Measurements from ENCODE around the gene WFDC1. TPM values are rescaled to one million over a fixed set of nuclear protein-coding genes. Genes with fewer than 3 reads are reported as not detected.

WFDC1 gene
- total and polyA plus RNA-seq, 2 donors (not counting 3 experiments of a cell fraction or from before 2014, with no cell fraction given): not detected

GRCh38 chr16:84254062-84254461, 40.6 kb upstream of the WFDC1 start:
- Histone ChIP-seq H3K4me1 (ENCODE audit: control insufficient read depth, extremely low read depth, insufficient read depth, low read length) (no peaks in the 10 kb centered on the region), H3K79me2 (ENCODE audit: control insufficient read depth, insufficient read depth, low read length) (no peaks in the 10 kb centered on the region), H3K4me3 (replicated peaks in 1 of 3; ENCODE audit: insufficient read depth in 1 of 3, low read depth in 1 of 3, low read length in 3 of 3) (no peak overlapping the region), H3K9me1 (replicated peaks; ENCODE audit: control insufficient read depth, extremely low read depth, insufficient read depth, low read length) (no peaks in the 10 kb centered on the region), H2AFZ (ENCODE audit: low read depth, low read length) (no peak overlapping the region), H3K4me2 (ENCODE audit: insufficient read depth, low read length) (no peak overlapping the region), H3K27ac (ENCODE audit: insufficient read depth, low read depth, low read length) (no peak overlapping the region), H4K20me1 (replicated peaks; ENCODE audit: control insufficient read depth, extremely low read depth, insufficient read depth, low read length) (no peaks in the 10 kb centered on the region), H3K9me3 (replicated peaks; ENCODE audit: control insufficient read depth, insufficient read depth, low read length) (no peaks in the 10 kb centered on the region), H3K9ac (replicated peaks; ENCODE audit: extremely low read depth, insufficient read depth, low read length) (no peak overlapping the region), H3K27me3 (ENCODE audit: control insufficient read depth in 2 of 2, insufficient read depth in 2 of 2, low read length in 2 of 2) (peaks cover 5% of the 10 kb centered on the region in 2 experiments), H3K36me3 (ENCODE audit: control insufficient read depth in 2 of 2, extremely low read depth in 1 of 2, insufficient read depth in 2 of 2, low read length in 2 of 2) (no peaks in the 10 kb centered on the region)
- TF ChIP-seq EZH2 (IDR thresholded peaks at IDR 0.05; ENCODE audit: borderline replicate concordance, low read depth, low read length, severe bottlenecking): no peak
- no peak for DNase-seq (ENCODE audit: low read depth, low spot score)
- intact Hi-C loops (cut with micrococcal nuclease): no loop called here
- dilution Hi-C loops (cut with MboI; ENCODE audit: extremely low pct_ligation_motif_present, low sequenced_read_pairs): no loop called here
- BruUV-seq (replicated peaks): no TSS peak
- no peak for FAIRE-seq
- ChIA-PET CTCF (no interaction called here), POLR2A (no interaction called here)

GRCh38 chr16:84255050-84255810, 39.4 kb upstream of the WFDC1 start:
- Histone ChIP-seq H3K27ac (ENCODE audit: insufficient read depth, low read depth, low read length) (no peak overlapping the region), H3K9me1 (replicated peaks; ENCODE audit: control insufficient read depth, extremely low read depth, insufficient read depth, low read length) (no peaks in the 10 kb centered on the region), H3K79me2 (ENCODE audit: control insufficient read depth, insufficient read depth, low read length) (no peaks in the 10 kb centered on the region), H2AFZ (ENCODE audit: low read depth, low read length) (no peak overlapping the region), H4K20me1 (replicated peaks; ENCODE audit: control insufficient read depth, extremely low read depth, insufficient read depth, low read length) (no peaks in the 10 kb centered on the region), H3K9me3 (replicated peaks; ENCODE audit: control insufficient read depth, insufficient read depth, low read length) (no peaks in the 10 kb centered on the region), H3K9ac (replicated peaks; ENCODE audit: extremely low read depth, insufficient read depth, low read length) (no peak overlapping the region), H3K4me1 (ENCODE audit: control insufficient read depth, extremely low read depth, insufficient read depth, low read length) (no peaks in the 10 kb centered on the region), H3K36me3 (ENCODE audit: control insufficient read depth in 2 of 2, extremely low read depth in 1 of 2, insufficient read depth in 2 of 2, low read length in 2 of 2) (no peaks in the 10 kb centered on the region), H3K4me3 (replicated peaks in 1 of 3; ENCODE audit: insufficient read depth in 1 of 3, low read depth in 1 of 3, low read length in 3 of 3) (no peak overlapping the region), H3K4me2 (ENCODE audit: insufficient read depth, low read length) (no peak overlapping the region), H3K27me3 (ENCODE audit: control insufficient read depth in 2 of 2, insufficient read depth in 2 of 2, low read length in 2 of 2) (peaks cover 3 to 5% of the 10 kb centered on the region in 2 experiments)
- no peak for TF ChIP-seq FOS (IDR thresholded peaks at IDR 0.05; ENCODE audit: borderline replicate concordance, insufficient read depth, low read length)
- no peak for TF ChIP-seq POLR2A (IDR thresholded peaks at IDR 0.05; ENCODE audit: low read depth, low read length)
- TF ChIP-seq EZH2 (IDR thresholded peaks at IDR 0.05; ENCODE audit: borderline replicate concordance, low read depth, low read length, severe bottlenecking): no peak
- TF ChIP-seq GATA2 (IDR thresholded peaks at IDR 0.05; ENCODE audit: insufficient read depth, insufficient read length, low read depth, low read length): no peak
- CTCF ChIA-PET: interaction anchor here (2.1 kb wide), 1 partner anchor 21 kb away, joined by 6 read pairs; no protein-coding TSS in a partner anchor
- no peak for FAIRE-seq
- DNase-seq (ENCODE audit: low read depth, low spot score): no peak
- dilution Hi-C loops (cut with MboI; ENCODE audit: extremely low pct_ligation_motif_present, low sequenced_read_pairs): no loop called here
- intact Hi-C loops (cut with micrococcal nuclease): no loop called here
- POLR2A ChIA-PET: no interaction called here
- no TSS peak for BruUV-seq (replicated peaks)
